HCT116 (cell line): Measurements from ENCODE around the gene PCDHGB3.

Experiments
- ATF3 ChIP-seq: IDR thresholded peaks from 2 replicates; pipeline ENCODE4 v1.6.1; 2012
- CTCF ChIP-seq, 3 experiments: fragments of 200-600 bp in 1 of 3; sonication (generic) in 1 of 3; IDR thresholded peaks in 2 of 3; conservative IDR thresholded peaks in 1 of 3; 2 replicates each; pipeline ENCODE4 v1.5.1; 2012 to 2017; ENCODE audit warnings: low read depth in 2 of 3, low read length in 2 of 3, antibody characterized with exemption in 1 of 3, borderline replicate concordance in 1 of 3, control low read depth in 1 of 3, mild to moderate bottlenecking in 1 of 3, mixed read lengths in 1 of 3, mixed run types in 1 of 3, moderate library complexity in 1 of 3; ENCODE audit not compliant: insufficient read depth in 1 of 3
- EGR1 ChIP-seq: IDR thresholded peaks from 2 replicates; pipeline ENCODE4 v1.6.1; 2012; ENCODE audit warnings: low read depth
- JUND ChIP-seq: IDR thresholded peaks from 2 replicates; pipeline ENCODE4 v1.6.1; 2012
- POLR2A ChIP-seq: IDR thresholded peaks from 2 replicates; pipeline ENCODE4 v1.7.0; 2011; ENCODE audit warnings: borderline replicate concordance; ENCODE audit not compliant: insufficient read depth, insufficient read length; ENCODE audit errors: extremely low read depth
- REST ChIP-seq: IDR thresholded peaks from 2 replicates; pipeline ENCODE4 v1.6.1; 2012; ENCODE audit warnings: low read depth

- TF ChIP-seq POLR2A (no peak), CTCF (IDR thresholded peaks at IDR 0.05 in 2 of 3, conservative IDR thresholded peaks at IDR 0.05 in 1 of 3; ENCODE audit: borderline replicate concordance in 1 of 3, insufficient read depth in 1 of 3, low read depth in 2 of 3, low read length in 2 of 3) (no peak), EGR1 (no peak), ATF3 (no peak), REST (no peak), JUND (no peak)
These were observed 28.6 kb downstream of the PCDHGB3 start for GRCh38 chr5:141398608-141399007.
